ENCODE measurements around the gene NEK5.

DNA sequence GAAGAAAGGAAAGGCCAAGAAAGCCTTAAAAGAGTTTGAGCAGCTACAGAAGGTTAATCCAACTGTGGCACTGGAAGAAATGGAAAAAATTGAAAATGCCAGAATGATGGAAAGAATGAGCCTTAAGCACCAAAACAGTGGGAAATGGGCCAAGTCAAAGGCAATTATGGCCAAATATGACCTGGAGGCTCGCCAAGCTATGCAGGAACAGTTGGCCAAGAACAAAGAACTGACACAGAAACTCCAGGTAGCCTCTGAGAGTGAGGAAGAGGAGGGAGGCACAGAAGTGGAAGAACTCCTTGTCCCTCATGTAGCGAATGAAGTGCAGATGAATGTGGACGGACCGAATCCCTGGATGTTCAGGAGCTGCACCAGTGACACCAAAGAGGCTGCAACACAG lies 99.3 kb downstream of the NEK5 start:
- TF ChIP-seq, protein P1, sequence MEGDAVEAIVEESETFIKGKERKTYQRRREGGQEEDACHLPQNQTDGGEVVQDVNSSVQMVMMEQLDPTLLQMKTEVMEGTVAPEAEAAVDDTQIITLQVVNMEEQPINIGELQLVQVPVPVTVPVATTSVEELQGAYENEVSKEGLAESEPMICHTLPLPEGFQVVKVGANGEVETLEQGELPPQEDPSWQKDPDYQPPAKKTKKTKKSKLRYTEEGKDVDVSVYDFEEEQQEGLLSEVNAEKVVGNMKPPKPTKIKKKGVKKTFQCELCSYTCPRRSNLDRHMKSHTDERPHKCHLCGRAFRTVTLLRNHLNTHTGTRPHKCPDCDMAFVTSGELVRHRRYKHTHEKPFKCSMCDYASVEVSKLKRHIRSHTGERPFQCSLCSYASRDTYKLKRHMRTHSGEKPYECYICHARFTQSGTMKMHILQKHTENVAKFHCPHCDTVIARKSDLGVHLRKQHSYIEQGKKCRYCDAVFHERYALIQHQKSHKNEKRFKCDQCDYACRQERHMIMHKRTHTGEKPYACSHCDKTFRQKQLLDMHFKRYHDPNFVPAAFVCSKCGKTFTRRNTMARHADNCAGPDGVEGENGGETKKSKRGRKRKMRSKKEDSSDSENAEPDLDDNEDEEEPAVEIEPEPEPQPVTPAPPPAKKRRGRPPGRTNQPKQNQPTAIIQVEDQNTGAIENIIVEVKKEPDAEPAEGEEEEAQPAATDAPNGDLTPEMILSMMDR (IDR thresholded peaks at IDR 0.05 in 4 of 5, conservative IDR thresholded peaks at IDR 0.05 in 1 of 5) = no peak
- TF ChIP-seq POLR2A (IDR thresholded peaks at IDR 0.05) = no peak

Measured in gastrocnemius medialis (tissue), 4 donors.